ENCODE measurements around the gene FOXQ1. TPM values are rescaled to one million over a fixed set of nuclear protein-coding genes. Genes with fewer than 3 reads are reported as not detected.

FOXQ1 gene
- total RNA-seq, 2 donors from 2014 or later: not detected

- Histone ChIP-seq H3K36me3 (no peaks in the 10 kb centered on the region), H3K27ac (no peak overlapping the region), H3K4me1 (no peaks in the 10 kb centered on the region), H3K9me3 (no peaks in the 10 kb centered on the region), H3K27me3 (no peaks in the 10 kb centered on the region), H3K4me3 (no peak overlapping the region)
- TF ChIP-seq CTCF (IDR thresholded peaks at IDR 0.05): no peak
- no peak for DNase-seq (ENCODE audit: low spot score)
Measured at GRCh38 chr6:1287103-1287591, 24.8 kb upstream of the FOXQ1 start.

GRCh38 chr6:1290086-1290485 lies 21.8 kb upstream of the FOXQ1 start:
- H3K9me3 ChIP-seq: no peaks in the 10 kb centered on the region

GRCh38 chr6:1290805-1291204 lies 21.1 kb upstream of the FOXQ1 start:
- Histone ChIP-seq H3K27me3 (no peaks in the 10 kb centered on the region), H3K9me3 (no peaks in the 10 kb centered on the region), H3K27ac (no peak overlapping the region), H3K36me3 (no peaks in the 10 kb centered on the region), H3K4me3 (no peak overlapping the region), H3K4me1 (no peaks in the 10 kb centered on the region)
- no peak for TF ChIP-seq CTCF (IDR thresholded peaks at IDR 0.05)
- DNase-seq (ENCODE audit: low spot score): no peak

More at GRCh38 chr6:1290086-1290485, 21.8 kb upstream of the FOXQ1 start:
- H3K4me1 ChIP-seq: no peaks in the 10 kb centered on the region
- no peaks in the 10 kb centered on the region for H3K36me3 ChIP-seq
- TF ChIP-seq CTCF (IDR thresholded peaks at IDR 0.05): no peak
- H3K4me3 ChIP-seq: no peak overlapping the region
- no peak for DNase-seq (ENCODE audit: low spot score)
- H3K27me3 ChIP-seq: no peaks in the 10 kb centered on the region
- no peak overlapping the region for H3K27ac ChIP-seq

GRCh38 chr6:1291381-1291780 lies 20.5 kb upstream of the FOXQ1 start:
- Histone ChIP-seq H3K36me3 (no peaks in the 10 kb centered on the region), H3K27me3 (no peaks in the 10 kb centered on the region), H3K4me1 (no peaks in the 10 kb centered on the region), H3K9me3 (no peaks in the 10 kb centered on the region), H3K27ac (no peak overlapping the region), H3K4me3 (no peak overlapping the region)
- no peak for TF ChIP-seq CTCF (IDR thresholded peaks at IDR 0.05)
- no peak for DNase-seq (ENCODE audit: low spot score)

- DNase-seq (ENCODE audit: low spot score): no peak
- Histone ChIP-seq H3K4me3 (no peak overlapping the region), H3K27ac (no peak overlapping the region), H3K36me3 (no peaks in the 10 kb centered on the region), H3K27me3 (no peaks in the 10 kb centered on the region), H3K9me3 (no peaks in the 10 kb centered on the region), H3K4me1 (no peaks in the 10 kb centered on the region)
- TF ChIP-seq CTCF (IDR thresholded peaks at IDR 0.05): no peak
Measured at GRCh38 chr6:1295420-1295819, 16.5 kb upstream of the FOXQ1 start.

GRCh38 chr6:1296079-1296478 lies 15.8 kb upstream of the FOXQ1 start:
- Histone ChIP-seq H3K36me3 (no peaks in the 10 kb centered on the region), H3K4me3 (no peak overlapping the region), H3K27ac (no peak overlapping the region), H3K27me3 (no peaks in the 10 kb centered on the region), H3K4me1 (no peaks in the 10 kb centered on the region), H3K9me3 (no peaks in the 10 kb centered on the region)
- TF ChIP-seq CTCF (IDR thresholded peaks at IDR 0.05): no peak
- DNase-seq (ENCODE audit: low spot score): no peak

Data from right atrium auricular region (tissue), 2 donors.